GM12878 (cell line): ENCODE results near the gene WDFY1. TPM values are rescaled to one million over a fixed set of nuclear protein-coding genes. Genes with fewer than 3 reads are reported as not detected.

Experiments
- E2F8 ChIP-seq: fragments of 450-650 bp; IDR thresholded peaks from 2 replicates; pipeline ENCODE4 v1.6.1; 2018; ENCODE audit warnings: mild to moderate bottlenecking, low read depth, moderate library complexity; ENCODE audit not compliant: partially characterized antibody
- HDGF ChIP-seq: fragments of 450-650 bp; IDR thresholded peaks from 2 replicates; pipeline ENCODE4 v1.6.1; 2016; ENCODE audit warnings: antibody characterized with exemption
- IKZF2 ChIP-seq, 2 experiments: fragments of 450-650 bp; IDR thresholded peaks; 2 replicates each; pipeline ENCODE4 v1.6.1; 2017; ENCODE audit warnings: mild to moderate bottlenecking in 2 of 2, moderate library complexity in 2 of 2
- MLLT1 ChIP-seq: fragments of 450-650 bp; IDR thresholded peaks from 2 replicates; pipeline ENCODE4 v1.6.1; 2016; ENCODE audit warnings: mild to moderate bottlenecking
- PAX5 ChIP-seq: IDR thresholded peaks from 2 replicates; pipeline ENCODE4 v1.6.1; 2011; ENCODE audit warnings: low read depth, low read length, borderline replicate concordance
- TCF12 ChIP-seq: IDR thresholded peaks from 2 replicates; pipeline ENCODE4 v1.6.1; 2011; ENCODE audit warnings: low read depth, mild to moderate bottlenecking, low read length
- ZSCAN29 ChIP-seq: fragments of 450-650 bp; IDR thresholded peaks from 2 replicates; pipeline ENCODE4 v1.6.1; 2017; ENCODE audit warnings: mild to moderate bottlenecking, moderate library complexity
- ZZZ3 ChIP-seq: IDR thresholded peaks from 2 replicates; pipeline ENCODE4 v1.6.1; 2011; ENCODE audit warnings: low read depth; ENCODE audit not compliant: control insufficient read depth, insufficient read length
- polyA plus RNA-seq, 11 experiments: library from polyadenylated mRNA; depleted of rRNA in 4 of 11; unstranded in 6 of 11; stranded (reverse) in 5 of 11; fragments of >200 nt; fragmentation: Nextera tagmentation in 4 of 11; fragmentation: Illumina TruSeq in 1 of 11; extraction: Ambion mirVana in 4 of 11; extraction: Trizol in 1 of 11; gene quantifications; 1 replicate in 1 of 11; 2 replicates in 10 of 11; pipeline versions ENCODE4 v1.2.1 to v1.2.3, GENCODE V29; 2011 to 2016; ENCODE audit warnings: inconsistent platforms in 2 of 11, missing spikeins in 2 of 11, low read depth in 1 of 11
- total RNA-seq, 4 experiments: library from RNA; depleted of rRNA in 3 of 4; stranded (reverse); fragments of >200 nt in 3 of 4; fragmentation: Illumina TruSeq in 1 of 4; extraction: Trizol in 1 of 4; gene quantifications; 2 replicates each; pipeline versions ENCODE4 v1.2.1 to v1.2.3, GENCODE V29; 2013 to 2021

Gene WDFY1
- total and polyA plus RNA-seq, 10 of the 15 experiments (the other 5 are each of a cell fraction or from before 2014, with no cell fraction given) = 2.9 to 28.1 (median 13.1) TPM

GRCh38 chr2:223837287-223838061, 107.7 kb downstream of the WDFY1 start, which contains the start of gene AP1S3 (continued):
- TF ChIP-seq MLLT1 = peak; percentile 34; the same call in 1 of the 2 replicates
- TF ChIP-seq E2F8 = no peak
- 0 out of 2 replicates have a peak, but pooled peaks have one; percentile 33 for TF ChIP-seq ZSCAN29
- peak; percentile 75; the same call in 1 of the 2 replicates for TF ChIP-seq HDGF
- peak; percentile 83 for TF ChIP-seq TCF12
- TF ChIP-seq IKZF2 (IDR thresholded peaks at IDR 0.05) = peak; percentile 75 to 83; a peak in 3 of 4 replicates
- TF ChIP-seq ZZZ3 = no peak
- TF ChIP-seq PAX5 = 0 out of 2 replicates have a peak, but pooled peaks have one; percentile 12
